IMR-90 (cell line): ENCODE measurements around the gene CES1.
"Not testable (repeated sequence)": the region's sequence is repeated elsewhere in the genome, so short reads cannot be mapped to it uniquely, and the experiment has no call there.

Experiments
- BHLHE40 ChIP-seq: fragments of 150-350 bp; IDR thresholded peaks from 2 replicates; pipeline ENCODE4 v1.6.1; 2016; ENCODE audit warnings: mild to moderate bottlenecking, low read depth, low read length
- CEBPB ChIP-seq: IDR thresholded peaks from 2 replicates; pipeline ENCODE4 v1.6.1; 2012; ENCODE audit warnings: low read depth, low read length, improper control_type of control experiment
- CHD1 ChIP-seq: IDR thresholded peaks from 2 replicates; pipeline ENCODE4 v1.6.1; 2012; ENCODE audit warnings: low read depth, low read length, improper control_type of control experiment
- MAZ ChIP-seq: IDR thresholded peaks from 2 replicates; pipeline ENCODE4 v1.6.1; 2012; ENCODE audit warnings: low read depth, mild to moderate bottlenecking, low read length, improper control_type of control experiment, moderate library complexity, borderline replicate concordance
- NFE2L2 ChIP-seq: fragments of 150-350 bp; IDR thresholded peaks from 2 replicates; pipeline ENCODE4 v1.6.1; 2016; ENCODE audit warnings: low read depth, mild to moderate bottlenecking, low read length
- POLR2A ChIP-seq: IDR thresholded peaks from 2 replicates; pipeline ENCODE4 v1.6.1; 2012; ENCODE audit warnings: mild to moderate bottlenecking, low read depth, low read length
- RAD21 ChIP-seq: IDR thresholded peaks from 2 replicates; pipeline ENCODE4 v1.6.1; 2012; ENCODE audit warnings: low read length, improper control_type of control experiment
- RCOR1 ChIP-seq: IDR thresholded peaks from 2 replicates; pipeline ENCODE4 v1.6.1; 2012; ENCODE audit warnings: mild to moderate bottlenecking, low read length, improper control_type of control experiment; ENCODE audit not compliant: insufficient replicate concordance
- RFX5 ChIP-seq: IDR thresholded peaks from 2 replicates; pipeline ENCODE4 v1.8.0; 2012; ENCODE audit warnings: low read depth, mild to moderate bottlenecking, low read length, moderate library complexity
- SMC3 ChIP-seq: fragments of 150-350 bp; IDR thresholded peaks from 2 replicates; pipeline ENCODE4 v1.6.1; 2016; ENCODE audit warnings: low read depth, mild to moderate bottlenecking, antibody characterized with exemption, low read length, moderate library complexity
- TF ChIP-seq, protein P1 (sequence below): conservative IDR thresholded peaks from 2 replicates; pipeline ENCODE4 v1.5.1; 2012; ENCODE audit warnings: mild to moderate bottlenecking, low read depth, low read length, improper control_type of control experiment

DNA sequence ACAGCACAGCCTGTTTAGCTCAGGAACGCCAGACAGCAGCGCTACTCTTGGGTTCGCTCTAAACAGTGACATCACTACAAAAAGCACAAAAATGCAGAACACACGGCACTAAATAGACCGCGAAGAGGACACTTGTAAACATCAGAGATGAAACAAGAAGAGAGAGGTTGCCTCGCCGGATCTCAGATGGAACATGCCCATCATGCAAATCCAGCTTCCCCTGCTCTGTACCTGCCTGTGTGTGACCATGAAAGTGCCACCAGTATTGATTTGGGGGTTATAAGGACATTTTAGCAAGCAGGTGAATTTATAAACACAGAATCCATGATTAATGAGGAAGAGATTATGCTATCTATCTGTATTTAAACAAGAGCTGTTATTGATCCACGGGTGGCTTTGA is 19.2 kb downstream of the CES1 start:
- TF ChIP-seq, protein P1, sequence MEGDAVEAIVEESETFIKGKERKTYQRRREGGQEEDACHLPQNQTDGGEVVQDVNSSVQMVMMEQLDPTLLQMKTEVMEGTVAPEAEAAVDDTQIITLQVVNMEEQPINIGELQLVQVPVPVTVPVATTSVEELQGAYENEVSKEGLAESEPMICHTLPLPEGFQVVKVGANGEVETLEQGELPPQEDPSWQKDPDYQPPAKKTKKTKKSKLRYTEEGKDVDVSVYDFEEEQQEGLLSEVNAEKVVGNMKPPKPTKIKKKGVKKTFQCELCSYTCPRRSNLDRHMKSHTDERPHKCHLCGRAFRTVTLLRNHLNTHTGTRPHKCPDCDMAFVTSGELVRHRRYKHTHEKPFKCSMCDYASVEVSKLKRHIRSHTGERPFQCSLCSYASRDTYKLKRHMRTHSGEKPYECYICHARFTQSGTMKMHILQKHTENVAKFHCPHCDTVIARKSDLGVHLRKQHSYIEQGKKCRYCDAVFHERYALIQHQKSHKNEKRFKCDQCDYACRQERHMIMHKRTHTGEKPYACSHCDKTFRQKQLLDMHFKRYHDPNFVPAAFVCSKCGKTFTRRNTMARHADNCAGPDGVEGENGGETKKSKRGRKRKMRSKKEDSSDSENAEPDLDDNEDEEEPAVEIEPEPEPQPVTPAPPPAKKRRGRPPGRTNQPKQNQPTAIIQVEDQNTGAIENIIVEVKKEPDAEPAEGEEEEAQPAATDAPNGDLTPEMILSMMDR, result not testable (repeated sequence)
- not testable (repeated sequence) for TF ChIP-seq POLR2A, SMC3, RCOR1, RAD21, NFE2L2, RFX5, CEBPB, BHLHE40, MAZ, CHD1
